ENCODE data around the gene GLDC.

Gene GLDC

DNA sequence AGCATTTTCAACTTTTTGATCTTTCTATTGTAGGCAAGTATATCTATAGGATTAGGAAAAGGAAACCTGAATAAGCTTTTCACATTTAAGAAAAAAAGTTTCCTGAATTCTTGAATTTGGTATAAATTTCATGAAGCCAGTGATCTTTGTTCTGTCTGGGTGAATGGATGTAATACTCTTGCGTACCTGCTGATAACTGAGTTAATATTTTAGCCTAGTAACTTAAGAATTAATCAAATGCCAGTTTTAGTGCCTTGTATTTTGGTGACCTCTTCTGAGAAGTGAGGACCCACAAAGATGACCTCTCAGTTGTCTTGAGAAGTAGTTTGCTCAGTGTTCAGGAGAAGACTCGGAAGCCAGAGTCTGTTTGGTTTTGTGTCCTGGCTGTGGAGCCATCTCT lies 154.7 kb downstream of the GLDC start:
- no peak for DNase-seq

DNA sequence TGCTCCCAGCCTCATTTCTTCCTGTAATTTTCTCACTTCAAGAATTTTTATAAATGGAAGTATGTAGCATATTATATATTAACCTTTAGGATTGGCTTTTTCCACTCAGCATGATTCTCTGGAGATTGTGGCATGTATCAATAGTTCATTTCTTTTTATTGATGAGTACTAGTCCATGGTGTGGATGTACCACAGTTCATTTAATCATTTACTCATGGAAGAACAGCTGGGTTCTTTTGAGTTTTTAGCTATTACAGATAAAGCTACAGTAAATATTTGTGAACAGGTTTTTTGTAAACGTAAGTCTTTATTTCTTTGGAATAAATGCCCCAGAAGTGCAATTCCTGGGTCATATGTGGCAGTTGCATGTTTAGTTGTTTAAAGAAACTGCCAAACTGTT lies 156.4 kb downstream of the GLDC start:
- DNase-seq = no peak

DNA sequence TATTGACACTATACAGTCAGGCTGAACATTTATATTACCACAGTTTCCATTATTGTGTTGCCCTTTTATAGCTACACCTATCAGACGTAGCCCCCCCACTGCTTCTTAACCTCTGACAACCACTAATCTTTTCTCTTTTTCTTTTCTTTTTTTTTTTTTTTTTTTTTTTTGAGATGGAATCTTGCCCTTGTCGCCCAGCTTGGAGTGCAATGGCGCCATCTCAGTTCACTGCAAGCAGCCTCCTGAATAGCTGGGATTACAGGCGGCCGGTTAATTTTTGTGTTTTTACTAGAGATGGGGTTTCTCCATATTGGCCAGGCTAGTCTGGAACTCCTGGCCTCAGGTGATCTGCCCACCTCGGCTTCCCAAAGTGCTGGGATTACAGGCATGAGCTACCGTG lies 157.1 kb downstream of the GLDC start:
- no peak for DNase-seq

DNA sequence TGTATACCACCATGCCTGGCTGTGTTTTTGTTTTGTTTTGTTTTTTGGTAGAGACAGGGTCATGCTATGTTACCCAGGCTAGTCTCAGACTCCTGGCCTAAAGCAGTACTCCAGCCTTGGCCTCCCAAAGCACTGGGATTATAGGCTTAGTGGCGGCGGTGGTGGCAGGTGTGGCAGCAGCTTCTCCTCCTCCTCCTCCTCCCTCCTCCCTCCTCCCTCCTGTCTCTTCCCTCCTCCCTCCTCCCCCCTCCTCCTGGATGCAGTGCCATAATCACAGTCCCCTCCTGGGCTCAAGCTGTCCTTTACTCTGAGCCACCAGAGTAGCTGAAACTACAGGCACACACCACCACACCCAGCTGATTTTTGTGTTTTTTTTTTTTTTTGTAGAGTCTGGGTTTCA lies 161.3 kb downstream of the GLDC start:
- no peak for DNase-seq

All from NCI-H1417 (cell line).